ENCODE data around the gene FGFRL1.

The FGFRL1 gene

DNA sequence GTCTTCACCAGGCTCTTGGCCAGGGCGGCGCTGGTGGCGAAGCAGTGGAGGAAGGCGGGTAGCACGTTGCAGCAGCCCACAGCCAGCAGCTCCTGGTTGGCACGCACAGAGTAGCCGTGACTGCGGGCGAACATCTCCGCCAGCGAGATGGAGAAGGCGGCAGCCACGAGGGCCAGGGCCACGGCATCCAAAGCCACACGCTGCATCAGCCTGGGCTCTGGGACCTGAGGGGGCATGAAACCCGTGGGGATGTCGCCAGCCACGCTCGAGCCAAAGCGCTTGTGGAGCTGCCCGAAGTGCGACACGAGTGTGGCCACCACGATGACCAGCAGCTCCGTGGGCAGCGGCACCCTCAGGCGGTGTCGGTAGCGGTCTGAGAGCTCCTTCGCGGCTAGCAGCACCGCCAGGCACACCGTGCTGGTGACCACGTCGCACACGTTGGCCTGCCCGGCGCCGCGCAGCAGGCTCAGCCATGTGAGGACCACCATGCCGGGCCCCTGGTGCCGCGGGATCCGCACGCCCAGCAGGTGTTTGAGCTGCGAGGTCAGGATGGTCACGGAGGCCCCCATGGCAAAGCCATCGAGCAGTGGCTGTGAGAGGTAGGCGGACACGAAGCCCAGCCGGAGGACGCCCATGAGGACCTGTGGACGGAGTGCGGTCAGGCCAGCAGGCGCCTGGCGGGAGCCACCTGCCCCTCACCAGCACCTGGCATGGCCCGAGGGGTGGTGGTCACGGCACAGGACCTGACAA, 21.5 kb upstream of the FGFRL1 start:
- Histone ChIP-seq H3K9me3 (ENCODE audit: control insufficient read depth, insufficient read depth, low read length) (no peaks in the 10 kb centered on the region), H3K27ac (ENCODE audit: low read depth, low read length) (no peak overlapping the region), H3K4me3 (ENCODE audit: low read depth, low read length) (no peak overlapping the region), H3K9ac (ENCODE audit: low read depth, low read length) (no peak overlapping the region), H3K4me1 (ENCODE audit: control insufficient read depth, insufficient read depth, low read length) (peaks cover 9% of the 10 kb centered on the region; the same call in 1 of the 2 replicates), H3K36me3 (ENCODE audit: control insufficient read depth, insufficient read depth, low read length) (no peaks in the 10 kb centered on the region), H3K27me3 (ENCODE audit: control insufficient read depth, insufficient read depth, low read length) (peaks cover 14% of the 10 kb centered on the region)

DNA sequence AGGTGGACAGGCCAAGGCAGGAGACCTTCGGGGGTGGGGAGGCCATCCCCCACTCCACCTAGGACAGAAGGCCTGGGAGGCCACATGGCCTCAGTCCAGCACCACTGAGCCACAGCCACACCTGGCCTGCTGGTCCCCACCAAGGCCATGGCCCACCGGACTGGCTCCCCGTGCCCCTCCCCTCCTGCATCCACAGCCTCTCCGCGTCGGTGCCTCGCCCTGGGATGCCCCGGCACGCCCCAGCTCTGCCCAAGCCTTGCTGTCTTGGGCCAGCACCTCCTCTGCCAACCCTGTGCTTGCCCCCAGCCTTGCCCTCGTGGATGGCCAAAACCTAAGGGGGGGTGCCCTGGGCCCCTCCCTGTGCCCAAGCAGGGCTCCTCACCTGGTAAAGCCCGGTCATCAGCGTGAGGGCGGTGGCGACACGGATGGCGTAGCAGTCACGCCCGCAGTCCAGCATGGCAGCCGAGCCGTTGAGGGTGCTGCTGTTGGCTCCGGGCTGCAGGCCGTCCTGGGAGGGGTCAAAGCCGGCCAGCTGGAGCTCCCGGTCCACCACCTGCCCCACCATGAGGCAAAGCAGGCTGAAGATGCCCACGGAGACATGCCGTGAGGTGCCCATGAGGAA, 20.6 kb upstream of the FGFRL1 start:
- no peak overlapping the region for H3K4me3 ChIP-seq (ENCODE audit: low read depth, low read length)
- H3K4me1 ChIP-seq (ENCODE audit: control insufficient read depth, insufficient read depth, low read length): peaks cover 5% of the 10 kb centered on the region; the same call in 1 of the 2 replicates
- no peaks in the 10 kb centered on the region for H3K9me3 ChIP-seq (ENCODE audit: control insufficient read depth, insufficient read depth, low read length)
- H3K9ac ChIP-seq (ENCODE audit: low read depth, low read length): no peak overlapping the region
- no peak overlapping the region for H3K27ac ChIP-seq (ENCODE audit: low read depth, low read length)
- no peaks in the 10 kb centered on the region for H3K36me3 ChIP-seq (ENCODE audit: control insufficient read depth, insufficient read depth, low read length)
- H3K27me3 ChIP-seq (ENCODE audit: control insufficient read depth, insufficient read depth, low read length): peaks cover 12% of the 10 kb centered on the region

DNA sequence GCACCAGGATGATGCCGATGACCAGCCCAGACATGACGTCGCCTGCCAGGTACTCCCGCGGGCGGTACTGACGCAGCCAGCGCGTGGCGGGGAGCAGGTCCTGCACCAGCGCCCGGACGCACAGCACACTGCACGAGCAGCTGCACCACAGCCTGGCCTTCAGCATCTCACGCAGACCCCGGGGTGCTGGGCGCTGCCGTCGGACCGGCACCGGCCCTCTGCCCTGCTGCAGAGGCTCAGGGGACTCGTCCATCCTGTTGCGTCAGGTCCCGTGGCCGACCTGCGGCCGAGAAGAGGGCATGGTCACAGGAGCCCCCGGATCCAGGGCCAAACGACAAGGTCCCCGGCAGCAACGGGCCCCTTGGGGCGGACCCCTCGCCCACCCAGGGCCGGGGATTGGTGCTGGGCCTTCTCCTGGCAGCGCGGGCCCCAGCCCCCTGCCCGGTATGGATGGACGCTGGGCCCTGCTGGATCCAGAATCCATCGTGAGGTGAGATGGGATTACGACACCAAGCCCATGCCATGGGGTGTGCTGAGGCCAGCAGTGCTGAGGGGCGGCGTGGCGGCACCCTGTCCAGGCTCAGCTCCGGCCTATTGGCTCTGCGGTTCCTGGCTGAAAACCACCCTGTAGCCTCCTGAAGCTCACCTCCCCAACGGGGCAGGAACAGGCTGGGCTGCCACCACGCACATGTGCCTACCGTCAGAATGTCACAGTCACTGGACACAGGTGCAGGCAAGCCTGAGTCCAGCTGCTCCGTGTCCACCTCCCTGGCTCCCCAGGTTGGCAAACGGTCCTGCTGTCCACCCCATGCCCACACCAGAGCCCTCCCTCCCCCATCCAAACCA, 19.8 kb upstream of the FGFRL1 start:
- H3K4me1 ChIP-seq (ENCODE audit: control insufficient read depth, insufficient read depth, low read length): no peaks in the 10 kb centered on the region
- H3K27ac ChIP-seq (ENCODE audit: low read depth, low read length): no peak overlapping the region
- no peaks in the 10 kb centered on the region for H3K9me3 ChIP-seq (ENCODE audit: control insufficient read depth, insufficient read depth, low read length)
- H3K36me3 ChIP-seq (ENCODE audit: control insufficient read depth, insufficient read depth, low read length): no peaks in the 10 kb centered on the region
- H3K27me3 ChIP-seq (ENCODE audit: control insufficient read depth, insufficient read depth, low read length): peaks cover 13% of the 10 kb centered on the region
- H3K9ac ChIP-seq (ENCODE audit: low read depth, low read length): no peak overlapping the region
- no peak overlapping the region for H3K4me3 ChIP-seq (ENCODE audit: low read depth, low read length)

DNA sequence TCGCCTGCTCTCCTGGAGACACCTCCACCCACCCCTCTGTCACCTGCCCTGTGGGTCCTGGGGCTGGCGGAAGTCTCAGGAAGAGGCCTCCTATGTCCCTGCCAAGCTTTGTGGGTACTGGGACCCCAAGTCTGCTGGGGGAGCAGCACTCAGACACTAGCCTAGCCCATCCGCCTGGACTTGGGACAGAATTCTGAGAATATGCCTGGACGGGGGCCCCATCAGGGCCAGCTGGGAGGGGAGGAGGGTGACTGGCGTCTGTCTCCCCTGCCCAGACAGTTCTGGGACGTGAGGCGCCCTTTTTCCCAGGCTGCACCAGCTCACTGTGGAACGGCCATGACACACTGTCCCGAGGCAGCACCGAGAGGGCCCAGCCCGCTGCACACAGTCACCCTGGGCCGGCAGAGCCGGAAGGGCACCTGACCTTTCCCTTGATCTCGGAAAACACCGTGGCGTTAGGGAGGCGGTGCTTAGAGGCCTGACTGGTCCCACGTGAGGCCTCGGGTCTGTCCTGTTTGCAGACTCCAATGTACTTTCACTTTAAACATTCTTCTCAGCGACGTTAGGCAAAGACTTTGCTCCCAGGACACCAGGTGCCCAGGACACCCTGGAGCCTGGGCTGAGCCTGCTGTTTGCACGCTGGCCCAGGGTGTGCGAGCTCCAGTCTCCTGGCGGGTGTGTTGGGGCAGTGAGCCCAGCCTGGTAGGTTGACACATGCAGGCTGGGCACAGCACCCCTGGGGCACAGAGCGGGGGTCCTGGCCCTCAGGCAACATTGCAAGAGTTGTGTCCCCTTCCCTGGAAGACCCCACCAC, 18.9 kb upstream of the FGFRL1 start:
- Histone ChIP-seq H3K27ac (ENCODE audit: low read depth, low read length) (peak overlapping the region; percentile 37), H3K36me3 (ENCODE audit: control insufficient read depth, insufficient read depth, low read length) (no peaks in the 10 kb centered on the region), H3K27me3 (ENCODE audit: control insufficient read depth, insufficient read depth, low read length) (peaks cover 20% of the 10 kb centered on the region), H3K9ac (ENCODE audit: low read depth, low read length) (no peak overlapping the region), H3K4me3 (ENCODE audit: low read depth, low read length) (no peak overlapping the region), H3K4me1 (ENCODE audit: control insufficient read depth, insufficient read depth, low read length) (no peaks in the 10 kb centered on the region), H3K9me3 (ENCODE audit: control insufficient read depth, insufficient read depth, low read length) (no peaks in the 10 kb centered on the region)

DNA sequence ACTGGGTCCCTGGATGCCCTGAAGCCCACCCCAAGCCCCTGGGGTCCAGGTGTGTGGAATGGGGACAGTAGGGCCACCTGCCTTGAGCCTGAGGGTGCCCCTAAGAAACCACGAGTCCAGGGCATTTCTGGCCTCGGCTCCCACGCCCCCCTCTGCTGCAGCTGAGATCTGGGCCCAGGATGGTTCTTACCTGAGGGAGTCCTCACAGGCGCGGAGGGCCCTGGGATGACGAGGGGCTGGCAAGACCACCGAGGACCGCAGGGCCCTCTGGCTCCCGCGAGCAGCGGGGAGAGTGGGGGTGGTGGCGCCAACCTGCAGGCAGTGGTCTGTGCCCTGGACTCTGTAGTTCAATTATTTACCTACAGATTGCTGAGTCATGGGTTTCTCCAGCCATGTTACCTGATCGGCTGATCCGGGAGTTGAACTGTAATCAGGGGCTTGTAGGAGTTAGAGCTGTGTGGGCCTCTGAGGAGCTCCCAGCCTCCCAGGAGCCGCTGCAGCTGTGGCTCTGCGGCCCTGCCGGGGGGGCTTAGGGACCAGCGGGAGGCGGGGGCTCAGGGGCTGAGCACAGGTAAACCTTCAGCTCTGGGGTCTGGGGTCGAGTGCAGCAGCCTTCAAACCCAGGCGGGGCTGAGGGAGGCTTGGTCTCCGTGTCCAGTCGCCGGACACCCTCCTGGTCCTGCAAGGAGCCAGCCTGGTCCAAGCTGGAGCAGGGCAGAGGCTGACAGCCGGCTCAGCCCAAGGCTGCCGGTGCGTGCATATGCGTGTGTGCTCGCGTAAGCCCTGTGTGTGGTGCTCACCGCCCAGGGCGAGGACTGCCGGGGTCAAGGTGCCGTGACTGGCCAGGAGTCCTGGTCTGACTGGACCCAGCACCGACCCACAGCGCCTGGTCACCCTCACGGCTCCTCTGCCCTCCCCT, 18.1 kb upstream of the FGFRL1 start, which contains the start of gene SLC26A1:
TSS of gene SLC26A1 (minus strand) at position 294 of the 919 bp plus-strand sequence. CDS start 1,701 bp downstream, outside the sequence.
- Histone ChIP-seq H3K27ac (ENCODE audit: low read depth, low read length) (peak within 1 kb of the TSS; percentile 42), H3K4me3 (ENCODE audit: low read depth, low read length) (no peak within 1 kb of the TSS), H3K9ac (ENCODE audit: low read depth, low read length) (no peak within 1 kb of the TSS), H3K4me1 (ENCODE audit: control insufficient read depth, insufficient read depth, low read length) (no peaks in the 10 kb centered on the region), H3K36me3 (ENCODE audit: control insufficient read depth, insufficient read depth, low read length) (no peaks in the 10 kb centered on the region), H3K9me3 (ENCODE audit: control insufficient read depth, insufficient read depth, low read length) (no peaks in the 10 kb centered on the region), H3K27me3 (ENCODE audit: control insufficient read depth, insufficient read depth, low read length) (peaks cover 29% of the 10 kb centered on the region)

DNA sequence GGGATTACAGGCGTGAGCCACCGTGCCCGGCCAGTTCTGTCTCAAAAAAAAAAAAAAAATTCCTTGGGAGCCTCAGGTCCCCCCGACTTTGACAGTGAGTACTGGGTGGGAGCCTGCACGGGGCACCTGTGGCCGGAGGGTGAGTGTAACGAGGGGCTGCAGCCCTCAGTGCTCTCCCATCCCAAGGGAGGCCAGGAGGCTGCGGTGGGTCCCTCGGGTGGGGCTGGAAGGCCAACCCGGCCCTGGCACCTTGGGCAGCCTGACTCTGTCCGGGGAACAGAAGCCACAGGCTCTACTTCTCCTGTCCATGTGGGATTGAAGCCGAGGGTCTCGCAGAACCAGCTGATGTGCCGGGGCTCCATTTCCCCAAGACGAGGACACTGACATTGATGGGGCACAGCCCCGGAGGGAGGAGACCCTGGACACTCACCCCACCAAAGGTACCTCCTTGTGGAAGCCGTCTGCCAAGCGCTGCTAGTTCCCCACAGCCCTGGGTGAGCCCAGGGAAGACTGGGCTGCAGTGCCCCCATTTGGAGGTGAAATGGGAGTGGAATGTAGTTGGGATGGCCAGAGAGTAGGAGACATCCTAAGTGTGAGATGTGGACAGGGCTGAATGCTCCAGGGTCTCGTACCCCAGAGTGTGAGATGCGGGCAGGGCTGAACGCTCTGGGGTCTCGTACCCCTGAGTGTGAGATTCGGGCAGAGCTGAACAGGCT, 16.0 kb upstream of the FGFRL1 start:
- Histone ChIP-seq H3K27ac (ENCODE audit: low read depth, low read length) (no peak overlapping the region), H3K4me1 (ENCODE audit: control insufficient read depth, insufficient read depth, low read length) (no peaks in the 10 kb centered on the region), H3K27me3 (ENCODE audit: control insufficient read depth, insufficient read depth, low read length) (peaks cover 46% of the 10 kb centered on the region), H3K9ac (ENCODE audit: low read depth, low read length) (no peak overlapping the region), H3K36me3 (ENCODE audit: control insufficient read depth, insufficient read depth, low read length) (no peaks in the 10 kb centered on the region), H3K4me3 (ENCODE audit: low read depth, low read length) (no peak overlapping the region), H3K9me3 (ENCODE audit: control insufficient read depth, insufficient read depth, low read length) (no peaks in the 10 kb centered on the region)

DNA sequence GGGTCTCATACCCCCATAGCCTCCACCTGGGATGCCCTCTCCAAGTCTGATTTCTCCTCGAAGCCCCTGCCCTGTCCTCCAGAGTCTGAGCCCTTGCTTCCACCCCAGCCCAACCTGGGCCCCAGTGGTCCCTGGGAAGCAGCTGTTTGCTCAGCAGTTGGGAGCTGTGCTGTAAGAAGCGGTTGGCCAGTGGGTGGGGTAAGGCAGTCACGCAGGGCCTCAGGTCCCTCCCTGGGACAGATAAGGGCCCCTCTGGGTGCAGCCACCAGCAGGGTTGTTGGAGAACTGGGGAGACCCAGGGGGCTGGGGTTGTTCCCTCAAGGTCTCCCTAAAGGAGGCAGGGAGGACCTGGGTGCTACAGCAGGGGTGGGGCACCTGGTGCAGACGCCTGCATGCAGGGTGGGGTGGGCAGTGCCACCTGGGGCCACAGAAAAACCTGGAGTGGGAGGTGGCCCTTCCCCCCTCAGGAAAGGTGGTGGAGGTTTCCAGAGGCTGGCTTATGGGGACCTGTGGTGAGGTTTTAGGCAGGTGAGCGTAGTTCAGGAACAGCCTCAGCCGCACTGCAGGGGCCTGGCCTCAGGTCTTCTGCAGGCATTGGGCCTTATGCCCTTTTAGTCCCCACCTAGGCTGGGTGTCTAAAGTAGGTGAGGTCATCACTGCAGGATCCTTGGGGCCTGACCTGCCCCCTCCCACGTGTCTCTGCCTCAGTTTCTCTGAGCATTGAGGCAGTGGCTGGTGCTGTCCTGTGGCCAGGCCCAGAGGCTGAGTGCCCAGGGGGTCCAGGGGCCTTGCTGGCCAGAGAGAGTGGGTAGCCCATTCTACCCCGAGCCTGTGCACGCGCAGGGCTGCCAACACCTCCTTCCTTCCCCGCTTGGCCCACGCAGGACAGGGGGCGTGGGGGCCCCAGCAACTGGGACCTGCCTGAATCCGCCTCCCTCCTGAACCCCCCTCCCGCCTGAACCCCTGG, 15.1 kb upstream of the FGFRL1 start:
- Histone ChIP-seq H3K4me3 (ENCODE audit: low read depth, low read length) (no peak overlapping the region), H3K4me1 (ENCODE audit: control insufficient read depth, insufficient read depth, low read length) (no peaks in the 10 kb centered on the region), H3K9ac (ENCODE audit: low read depth, low read length) (no peak overlapping the region), H3K27me3 (ENCODE audit: control insufficient read depth, insufficient read depth, low read length) (peaks cover 55% of the 10 kb centered on the region), H3K9me3 (ENCODE audit: control insufficient read depth, insufficient read depth, low read length) (no peaks in the 10 kb centered on the region), H3K36me3 (ENCODE audit: control insufficient read depth, insufficient read depth, low read length) (no peaks in the 10 kb centered on the region), H3K27ac (ENCODE audit: low read depth, low read length) (no peak overlapping the region)

DNA sequence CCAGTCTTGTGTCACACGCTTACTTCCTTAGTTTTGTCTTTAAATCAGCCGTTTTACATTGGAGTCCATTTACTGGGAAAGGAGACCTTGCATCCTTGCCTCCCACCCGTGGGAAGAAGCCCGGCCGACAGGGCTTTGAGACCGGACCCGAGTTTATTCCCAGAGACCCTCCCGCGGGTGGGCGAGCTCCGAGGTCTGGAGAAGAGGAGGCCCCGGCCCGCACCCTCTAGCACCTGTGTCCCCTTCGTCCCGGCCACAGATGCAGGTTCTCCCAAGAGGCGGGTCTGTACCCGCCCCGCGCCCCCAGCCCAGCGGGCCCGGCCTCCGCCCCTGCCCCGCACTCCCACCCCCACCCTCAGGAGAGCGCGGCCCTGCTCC, 14.4 kb upstream of the FGFRL1 start:
- Histone ChIP-seq H3K4me1 (ENCODE audit: control insufficient read depth, insufficient read depth, low read length) (no peaks in the 10 kb centered on the region), H3K27me3 (ENCODE audit: control insufficient read depth, insufficient read depth, low read length) (peaks cover 61% of the 10 kb centered on the region), H3K9ac (ENCODE audit: low read depth, low read length) (no peak overlapping the region), H3K36me3 (ENCODE audit: control insufficient read depth, insufficient read depth, low read length) (no peaks in the 10 kb centered on the region), H3K9me3 (ENCODE audit: control insufficient read depth, insufficient read depth, low read length) (no peaks in the 10 kb centered on the region), H3K27ac (ENCODE audit: low read depth, low read length) (no peak overlapping the region), H3K4me3 (ENCODE audit: low read depth, low read length) (no peak overlapping the region; the same call in none of the 2 replicates)
